GM19099 (cell line): ENCODE measurements around the gene SPRYD3.
A peak's percentile ranks its signal among the peaks of the same experiment; 100 is the strongest.

Experiments used
- POLR2A ChIP-seq: IDR thresholded peaks from 3 replicates; pipeline ENCODE4 v1.6.1; 2011; ENCODE audit warnings: low read depth; ENCODE audit not compliant: insufficient read length; ENCODE audit errors: extremely low read depth

The SPRYD3 gene

GRCh38 chr12:53105712-53106439 is 26.7 kb upstream of the SPRYD3 start:
- no peak for TF ChIP-seq POLR2A

DNA sequence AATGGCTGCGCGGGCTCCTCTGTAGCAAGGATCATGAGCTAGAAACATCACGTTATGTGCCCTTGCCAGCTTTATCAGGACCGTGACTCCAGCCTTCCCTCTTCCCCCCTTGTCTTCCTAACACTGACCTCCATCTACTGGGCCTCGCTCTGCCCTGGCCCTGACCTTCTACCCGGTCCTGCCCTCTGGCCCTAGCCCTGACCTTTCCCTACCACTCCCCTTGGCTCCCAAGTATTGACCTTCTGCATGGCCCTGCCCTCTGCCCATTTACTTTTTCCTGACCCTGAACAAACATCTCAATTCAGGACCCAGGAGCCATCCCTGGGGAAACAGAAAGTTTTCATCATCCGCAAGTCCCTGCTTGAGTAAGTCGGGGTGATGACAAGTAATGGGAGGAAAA is 26.1 kb upstream of the SPRYD3 start:
- TF ChIP-seq POLR2A = no peak

- TF ChIP-seq POLR2A = no peak
Measured at GRCh38 chr12:53103860-53104305, 24.7 kb upstream of the SPRYD3 start.

GRCh38 chr12:53102883-53103807 is 24.0 kb upstream of the SPRYD3 start, which contains the start of gene SOAT2:
Gene SOAT2 (plus strand): TSS chr12:53103486. CDS start chr12:53103578, 92 bp downstream.
- no peak for TF ChIP-seq POLR2A

DNA sequence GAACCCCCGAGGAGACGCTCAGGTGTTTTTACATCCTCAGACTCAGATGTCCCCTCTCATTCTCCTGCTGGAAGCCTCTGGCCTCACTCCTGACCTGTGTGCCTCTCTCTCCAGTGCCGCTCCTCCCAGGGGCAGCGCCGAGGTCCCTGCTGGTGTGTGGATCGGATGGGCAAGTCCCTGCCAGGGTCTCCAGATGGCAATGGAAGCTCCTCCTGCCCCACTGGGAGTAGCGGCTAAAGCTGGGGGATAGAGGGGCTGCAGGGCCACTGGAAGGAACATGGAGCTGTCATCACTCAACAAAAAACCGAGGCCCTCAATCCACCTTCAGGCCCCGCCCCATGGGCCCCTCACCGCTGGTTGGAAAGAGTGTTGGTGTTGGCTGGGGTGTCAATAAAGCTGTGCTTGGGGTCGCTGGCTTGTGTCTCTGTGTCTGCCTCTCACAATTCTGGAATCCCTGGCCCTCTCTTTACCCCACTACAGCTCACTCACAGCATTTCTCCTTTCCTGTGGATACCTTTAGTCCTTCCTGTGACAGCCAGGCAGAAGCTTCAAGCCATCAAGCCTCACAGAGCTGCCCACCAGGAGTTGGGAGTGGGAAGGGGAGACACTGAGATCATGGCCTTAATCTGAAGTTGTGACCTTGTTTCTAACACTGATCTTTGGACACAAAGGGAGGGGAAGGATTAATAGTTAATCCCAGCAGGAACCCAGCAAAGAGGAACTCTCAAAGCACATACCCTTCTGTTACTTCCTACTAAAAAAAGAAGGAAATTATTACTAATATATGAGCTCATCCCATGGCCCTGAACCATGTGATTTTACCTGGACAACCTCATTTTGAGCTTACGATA is 23.0 kb upstream of the SPRYD3 start:
- no peak for TF ChIP-seq POLR2A

DNA sequence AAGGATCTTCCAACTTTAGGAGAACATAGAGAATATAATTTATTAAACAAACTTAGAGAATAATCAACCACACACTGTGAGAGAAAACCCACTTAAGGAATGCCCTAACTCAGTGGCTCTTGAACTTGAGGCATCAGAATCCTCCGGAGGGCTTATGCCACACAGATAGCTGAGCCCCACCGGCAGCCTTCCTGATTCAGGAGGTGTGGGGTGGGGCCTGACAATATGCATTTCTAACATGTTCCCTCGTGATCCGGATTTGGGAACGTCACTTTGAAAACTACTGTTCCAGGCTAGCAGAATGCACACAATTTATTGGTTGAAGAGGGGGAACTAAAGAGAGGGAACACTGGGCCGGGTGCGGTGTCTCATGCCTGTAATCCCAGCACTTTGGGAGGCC is 22.1 kb upstream of the SPRYD3 start:
- TF ChIP-seq POLR2A = no peak

- no peak for TF ChIP-seq POLR2A
Measured at GRCh38 chr12:53100466-53101151, 21.4 kb upstream of the SPRYD3 start.

DNA sequence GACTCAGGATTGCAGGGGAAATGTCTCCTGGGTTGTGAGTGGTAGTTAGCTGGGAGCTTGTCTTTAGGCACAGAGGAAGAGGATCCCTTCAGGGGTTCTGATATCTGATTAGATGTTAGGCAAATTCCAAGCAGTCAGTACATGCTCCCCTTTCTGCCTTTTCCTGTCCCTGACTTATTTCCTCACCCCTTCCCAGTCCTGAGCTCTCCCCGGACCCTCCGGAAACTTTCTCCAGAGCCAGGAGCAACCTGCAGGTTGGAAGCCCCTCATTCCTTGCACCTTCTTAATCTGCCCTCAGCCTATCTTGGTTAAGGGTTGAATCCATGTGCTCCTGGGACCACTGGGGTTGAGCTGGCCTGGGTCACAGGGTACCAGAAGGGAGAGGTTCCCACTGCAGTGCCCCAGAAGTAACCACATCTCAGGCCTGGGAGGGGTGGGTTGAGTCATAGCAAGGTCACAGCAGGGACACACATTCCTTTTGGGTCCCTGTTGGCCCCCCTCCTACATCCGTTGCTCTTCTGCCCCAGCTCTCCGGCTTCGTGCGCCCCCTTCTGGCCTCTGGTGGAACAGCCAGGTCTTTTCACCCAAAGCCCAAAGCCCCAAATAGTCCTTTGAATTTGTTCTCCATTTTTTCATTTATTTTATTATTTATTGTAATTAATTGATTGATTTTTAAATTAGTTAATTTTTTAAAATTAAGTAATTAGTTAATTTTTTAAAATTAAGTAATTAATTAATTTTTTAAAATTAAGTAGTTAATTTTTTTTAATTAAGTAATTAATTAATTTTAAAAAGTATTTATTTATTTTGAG is 20.1 kb upstream of the SPRYD3 start:
- TF ChIP-seq POLR2A = no peak

DNA sequence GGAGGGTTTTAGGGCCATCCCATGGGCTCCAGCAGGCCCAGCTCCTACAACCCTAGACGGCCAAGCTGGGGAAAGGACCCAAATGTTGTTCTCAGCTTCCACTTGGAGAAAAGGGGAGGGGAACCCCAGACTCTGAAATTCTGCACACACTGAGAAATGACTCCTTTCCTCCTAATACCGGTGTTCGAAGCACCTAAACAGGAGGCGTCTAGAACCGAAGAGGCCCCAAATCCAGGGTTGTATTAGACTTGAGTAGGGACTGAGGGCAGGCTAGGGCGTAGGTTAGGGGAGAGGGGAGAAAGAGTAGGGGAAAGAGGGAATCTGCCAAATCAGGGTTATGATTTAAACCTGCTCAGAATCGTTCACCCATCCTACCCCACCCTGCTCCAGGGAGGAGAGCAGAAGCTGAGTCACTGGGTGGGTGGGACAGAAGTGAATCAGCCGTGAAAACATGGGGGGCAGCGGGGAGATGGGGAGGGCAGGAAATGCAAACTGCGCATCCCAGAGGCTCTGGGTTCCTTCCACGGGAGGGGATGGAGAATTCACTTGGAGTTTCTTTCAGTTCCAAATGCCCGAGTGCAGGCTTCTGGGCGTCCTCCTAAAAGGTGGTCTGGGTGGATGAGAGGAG is 19.3 kb upstream of the SPRYD3 start:
- TF ChIP-seq POLR2A = no peak

GRCh38 chr12:53097564-53098353 is 18.6 kb upstream of the SPRYD3 start, which contains the start of gene IGFBP6:
Gene IGFBP6 (plus strand): TSS chr12:53097667. CDS start chr12:53097718, 51 bp downstream.
- TF ChIP-seq POLR2A = peak; percentile 46

DNA sequence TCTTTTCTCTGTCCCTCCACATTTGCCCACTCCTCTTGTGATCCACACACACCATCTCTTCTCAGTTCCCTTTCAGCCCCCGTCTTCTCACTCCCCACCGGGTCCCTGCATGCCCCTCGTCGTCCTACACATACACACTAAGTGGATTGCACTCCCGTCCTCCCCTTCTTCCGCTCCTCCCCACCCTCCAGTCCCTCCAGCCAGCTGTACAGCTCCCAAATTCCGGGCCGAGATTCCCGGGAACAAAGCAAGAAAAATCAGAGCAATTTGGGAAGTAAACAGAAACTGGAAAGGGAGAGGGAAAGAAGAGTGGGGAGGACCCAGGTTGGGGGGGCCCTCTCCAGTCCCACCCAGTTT is 18.0 kb upstream of the SPRYD3 start:
- TF ChIP-seq POLR2A = no peak

- no peak for TF ChIP-seq POLR2A
Measured at GRCh38 chr12:53096759-53097158, 17.6 kb upstream of the SPRYD3 start.
